K562 treated with DMSO at 1 percent for 24 hours (cell line): ENCODE results near the gene HP. TPM values are rescaled to one million over a fixed set of nuclear protein-coding genes. Genes with fewer than 3 reads are reported as not detected.

Experiments used
- total RNA-seq: library from RNA; unstranded; fragments of 300-600 nt; gene quantifications from 2 replicates; pipeline ENCODE4 v1.2.3, GENCODE V29; 2022; ENCODE audit warnings: low read depth; ENCODE audit not compliant: insufficient read depth

The HP gene
- not detected in 2 replicates for total RNA-seq

GRCh38 chr16:72054254-72054847, at the start of gene HP:
TSS of gene HP (plus strand) at chr16:72054505. CDS start at chr16:72054653, 148 bp downstream.

GRCh38 chr16:72008424-72009216, 45.7 kb upstream of the HP start, which contains the start of gene DHODH:
TSS of gene DHODH (plus strand) at chr16:72008744. CDS start at chr16:72008765, 21 bp downstream.

GRCh38 chr16:72093448-72094265, 39.4 kb downstream of the HP start, which contains the start of the genes DHX38 and TXNL4B:
TSS of gene DHX38 (plus strand) at chr16:72093847. CDS start at chr16:72096158, 2,311 bp downstream.
TSS of gene TXNL4B (minus strand) at chr16:72093620. CDS start at chr16:72090749, 2,871 bp downstream.

Other genes with a start within 250 kb of the HP start
- gene AP1G1, start 245.7 kb upstream of the HP start, total RNA-seq, result 36.2 and 36.7 TPM in 2 replicates
- gene ATXN1L, start 208.5 kb upstream of the HP start, total RNA-seq, result 6.9 and 7.8 TPM in 2 replicates
- 12.3 and 14.9 TPM in 2 replicates for gene ZNF821, start 170.3 kb upstream of the HP start, total RNA-seq
- gene IST1, start 159.0 kb upstream of the HP start, total RNA-seq, result 125 and 136 TPM in 2 replicates
- 0.07 TPM in 1 of 2 replicates, not detected in the other for gene PKD1L3, start 54.1 kb upstream of the HP start, total RNA-seq
- gene DHODH, start 45.8 kb upstream of the HP start, total RNA-seq, result 2.2 and 2.6 TPM in 2 replicates
- not detected in 2 replicates for gene HPR, start 8.7 kb downstream of the HP start, total RNA-seq
- 5.7 and 7.3 TPM in 2 replicates for gene TXNL4B, start 39.1 kb downstream of the HP start, total RNA-seq
- 58.3 and 63.1 TPM in 2 replicates for gene DHX38, start 39.3 kb downstream of the HP start, total RNA-seq
- gene PMFBP1, start 117.7 kb downstream of the HP start, total RNA-seq, result 0.85 and 0.89 TPM in 2 replicates